ENCODE results near the gene SYT10. TPM values are rescaled to one million over a fixed set of nuclear protein-coding genes. Genes with fewer than 3 reads are reported as not detected.

The SYT10 gene
- total RNA-seq, 1 donor from 2014 or later: 1.2 TPM

- H3K4me3 ChIP-seq: peak overlapping the region; percentile 73
- H3K4me1 Mint-ChIP-seq: peaks cover 4% of the 10 kb centered on the region
- H3F3A ChIP-seq (ENCODE audit: low read depth): peaks cover 4% of the 10 kb centered on the region
- no peaks in the 10 kb centered on the region for H3K36me3 Mint-ChIP-seq
- no peaks in the 10 kb centered on the region for H3K9me3 Mint-ChIP-seq
- H3K36me3 ChIP-seq: no peaks in the 10 kb centered on the region
- no peak overlapping the region for H3K27ac ChIP-seq
- no peaks in the 10 kb centered on the region for H3K79me2 ChIP-seq (ENCODE audit: low read depth)
- peaks cover 6% of the 10 kb centered on the region for H3K4me1 ChIP-seq
- peak overlapping the region; percentile 93 for H3K4me3 Mint-ChIP-seq
- peak overlapping the region; percentile 98 for H3K4me2 ChIP-seq
- TF ChIP-seq EZH2 (IDR thresholded peaks at IDR 0.05): peak; percentile 91
- TF ChIP-seq CTCF (IDR thresholded peaks at IDR 0.05): no peak
- TF ChIP-seq EZH2phosphoT487 (IDR thresholded peaks at IDR 0.05): peak; percentile 86
- H2AFZ ChIP-seq (replicated peaks): peak overlapping the region; percentile 99
- H3K27me3 ChIP-seq: peaks cover 62% of the 10 kb centered on the region
- H3K27me3 Mint-ChIP-seq (ENCODE audit: insufficient read depth, low read depth): peaks cover 31% of the 10 kb centered on the region
- H3K9ac ChIP-seq: no peak overlapping the region
- DNase-seq (ENCODE audit: low spot score): peak; percentile 51
- H4K20me1 ChIP-seq (ENCODE audit: low read depth): no peaks in the 10 kb centered on the region
- H3K9me3 ChIP-seq (ENCODE audit: low read depth): no peaks in the 10 kb centered on the region
- no peak overlapping the region for H3K27ac Mint-ChIP-seq
Observed at GRCh38 chr12:33438851-33439586, 600 bp downstream of the SYT10 start.

DNA sequence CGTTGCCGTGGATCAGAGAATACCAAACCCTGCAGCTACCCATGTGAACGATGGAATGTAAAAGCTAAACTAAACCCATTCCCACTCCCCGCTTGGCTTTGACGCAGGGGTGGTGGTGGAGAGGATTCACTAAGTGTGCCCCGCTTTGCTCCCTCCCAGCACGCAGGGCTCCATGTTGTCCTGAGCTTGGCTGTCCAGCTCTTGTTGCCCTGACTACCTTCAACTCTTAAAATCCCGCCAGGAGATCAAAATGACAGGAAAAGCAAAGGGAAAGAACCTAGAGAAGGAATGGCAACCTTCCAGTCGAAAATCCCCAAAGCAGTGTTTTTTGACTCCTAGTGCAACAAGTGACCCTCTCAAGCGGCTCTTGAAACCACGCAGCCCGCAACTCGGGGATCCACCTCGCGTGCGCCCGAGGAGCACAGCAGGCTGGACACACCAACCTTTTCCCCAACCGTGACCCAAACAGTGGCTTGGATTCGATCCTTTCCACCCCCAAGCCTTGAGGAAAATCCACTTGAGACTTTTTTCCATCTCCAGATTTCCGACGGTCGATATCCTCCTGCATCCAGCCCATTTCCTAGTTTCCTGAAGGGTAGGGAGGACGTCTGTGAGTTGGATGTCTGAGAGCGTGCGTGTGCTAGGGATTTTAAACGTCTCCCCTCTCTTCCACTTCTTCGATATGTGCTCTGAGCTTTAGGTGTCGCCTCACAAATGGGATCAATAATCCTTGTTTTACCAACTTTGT is 1.4 kb downstream of the SYT10 start:
- Mint-ChIP-seq H3K27me3 (ENCODE audit: insufficient read depth, low read depth) (peaks cover 31% of the 10 kb centered on the region), H3K27ac (no peak overlapping the region)

GRCh38 chr12:33437598-33437997 is 2.0 kb downstream of the SYT10 start:
- Histone ChIP-seq H3K9ac (no peak overlapping the region), H3K27ac (no peak overlapping the region), H3K27me3 (peaks cover 62% of the 10 kb centered on the region), H4K20me1 (ENCODE audit: low read depth) (no peaks in the 10 kb centered on the region), H3K4me3 (no peak overlapping the region), H3K79me2 (ENCODE audit: low read depth) (no peaks in the 10 kb centered on the region), H3K9me3 (ENCODE audit: low read depth) (no peaks in the 10 kb centered on the region), H3F3A (ENCODE audit: low read depth) (peaks cover 4% of the 10 kb centered on the region), H3K4me1 (no peaks in the 10 kb centered on the region), H2AFZ (replicated peaks) (no peak overlapping the region), H3K36me3 (no peaks in the 10 kb centered on the region), H3K4me2 (no peak overlapping the region)
- Mint-ChIP-seq H3K4me1 (peaks cover 4% of the 10 kb centered on the region), H3K27ac (no peak overlapping the region), H3K27me3 (ENCODE audit: insufficient read depth, low read depth) (peaks cover 31% of the 10 kb centered on the region), H3K4me3 (peak overlapping the region; percentile 93), H3K36me3 (no peaks in the 10 kb centered on the region), H3K9me3 (no peaks in the 10 kb centered on the region)
- no peak for TF ChIP-seq EZH2phosphoT487 (IDR thresholded peaks at IDR 0.05)
- no peak for TF ChIP-seq CTCF (IDR thresholded peaks at IDR 0.05)
- TF ChIP-seq EZH2 (IDR thresholded peaks at IDR 0.05): no peak
- no peak for DNase-seq (ENCODE audit: low spot score)

More for the DNA sequence above, 1.4 kb downstream of the SYT10 start:
- H3K36me3 ChIP-seq: no peaks in the 10 kb centered on the region
- H4K20me1 ChIP-seq (ENCODE audit: low read depth): no peaks in the 10 kb centered on the region
- peak; percentile 23 for DNase-seq (ENCODE audit: low spot score)
- no peaks in the 10 kb centered on the region for H3K4me1 ChIP-seq
- peak overlapping the region; percentile 98 for H3K4me2 ChIP-seq
- H3K36me3 Mint-ChIP-seq: no peaks in the 10 kb centered on the region
- peaks cover 4% of the 10 kb centered on the region for H3K4me1 Mint-ChIP-seq
- H3K9ac ChIP-seq: no peak overlapping the region
- no peak overlapping the region for H3K27ac ChIP-seq
- H3K9me3 Mint-ChIP-seq: no peaks in the 10 kb centered on the region
- TF ChIP-seq CTCF (IDR thresholded peaks at IDR 0.05): no peak
- TF ChIP-seq EZH2 (IDR thresholded peaks at IDR 0.05): peak; percentile 2
- H3K79me2 ChIP-seq (ENCODE audit: low read depth): no peaks in the 10 kb centered on the region
- no peaks in the 10 kb centered on the region for H3K9me3 ChIP-seq (ENCODE audit: low read depth)
- peaks cover 62% of the 10 kb centered on the region for H3K27me3 ChIP-seq
- peak overlapping the region; percentile 93 for H3K4me3 Mint-ChIP-seq
- peak overlapping the region; percentile 99 for H2AFZ ChIP-seq (replicated peaks)
- H3K4me3 ChIP-seq: peak overlapping the region; percentile 73
- peaks cover 4% of the 10 kb centered on the region for H3F3A ChIP-seq (ENCODE audit: low read depth)
